Measurements from ENCODE around the gene TP53RK.

Gene TP53RK

DNA sequence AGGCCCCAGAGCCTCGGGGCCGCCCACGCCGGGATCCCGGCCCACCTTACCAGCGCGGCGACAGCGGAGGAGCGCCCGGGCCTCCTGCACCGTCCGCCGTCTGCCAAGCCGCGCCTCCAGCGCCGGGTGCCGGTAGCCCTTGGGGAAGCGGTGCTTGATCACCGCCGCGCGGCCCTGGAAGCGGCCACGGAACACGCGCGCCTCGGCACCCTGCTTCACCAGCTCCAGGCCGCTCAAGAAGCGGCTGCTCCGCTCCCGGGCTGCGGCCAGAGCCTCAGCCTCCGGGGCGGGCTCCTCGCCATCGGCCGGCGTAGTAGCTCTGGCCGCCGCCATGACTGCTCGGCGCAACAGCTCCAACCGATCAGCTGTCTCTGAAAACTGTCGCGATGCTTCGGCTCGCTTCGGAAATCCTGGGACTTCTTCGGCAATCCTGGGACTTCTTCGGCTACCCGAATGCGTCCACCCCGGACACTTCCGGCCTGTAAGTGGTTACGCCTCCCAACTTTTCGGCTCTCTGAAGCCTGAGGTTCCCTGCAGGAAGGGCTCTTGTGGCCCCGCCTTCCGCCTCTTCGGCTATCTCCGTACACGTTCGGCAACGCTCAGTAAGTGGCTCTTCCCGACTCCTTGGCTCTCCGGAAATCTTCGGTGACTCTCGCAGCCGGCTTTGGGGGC is at the start of gene TP53RK:
TP53RK (minus strand) TSS at position 363 of the 672 bp plus-strand sequence; CDS start at position 333, 30 bp downstream.
- peak; percentile 94 to 96 for DNase-seq (ENCODE audit: low read depth in 2 of 2)

DNA sequence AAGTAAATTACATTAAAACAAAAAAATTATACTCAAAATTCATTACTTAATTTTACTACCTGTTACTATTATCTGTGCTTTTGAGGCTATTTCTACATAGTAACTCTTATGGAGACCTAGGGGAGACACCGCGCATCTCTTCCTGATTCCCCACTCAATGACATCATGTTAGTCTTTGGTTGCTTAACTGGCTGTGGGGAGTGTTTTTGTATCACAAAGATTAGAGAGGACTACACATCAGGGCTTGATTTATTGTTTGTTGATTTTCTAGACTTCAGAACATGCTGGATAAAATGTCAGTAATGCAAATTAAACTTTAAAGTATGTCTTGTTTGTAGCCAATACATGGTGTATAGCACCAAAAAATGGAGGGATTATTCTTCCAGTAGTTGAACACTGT is 46.2 kb upstream of the TP53RK start:
- no peak for DNase-seq (ENCODE audit: low read depth in 2 of 2)

GRCh38 chr20:46731770-46732169 is 42.5 kb upstream of the TP53RK start:
- no peak for DNase-seq (ENCODE audit: low read depth in 2 of 2)

- no peak for DNase-seq (ENCODE audit: low read depth in 2 of 2)
These were observed 36.2 kb upstream of the TP53RK start for GRCh38 chr20:46725186-46726165.

- DNase-seq (ENCODE audit: low read depth in 2 of 2), result no peak
These were observed 35.2 kb upstream of the TP53RK start for GRCh38 chr20:46724343-46724959.

GRCh38 chr20:46723039-46723438 is 33.8 kb upstream of the TP53RK start:
- no peak for DNase-seq (ENCODE audit: low read depth in 2 of 2)

GRCh38 chr20:46722450-46722849 is 33.2 kb upstream of the TP53RK start:
- no peak for DNase-seq (ENCODE audit: low read depth in 2 of 2)

DNA sequence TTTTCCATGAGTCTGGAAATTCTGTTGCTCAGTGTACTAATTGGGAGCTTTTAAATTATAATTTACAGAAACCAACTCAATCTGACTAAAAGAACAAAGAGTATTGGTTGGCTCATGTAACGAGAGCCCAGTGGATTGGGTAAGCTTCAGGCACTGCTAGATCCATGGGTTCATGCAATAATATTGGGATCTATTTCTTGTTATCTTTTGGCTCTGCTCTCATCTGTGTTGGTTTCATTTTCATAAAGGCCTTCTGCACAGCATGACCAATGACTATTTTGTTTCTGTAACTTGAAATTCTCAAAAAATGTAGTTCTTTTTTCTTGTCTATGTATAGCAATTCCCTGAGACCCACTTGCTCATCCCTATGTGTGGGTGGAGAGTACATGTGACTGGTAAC is 32.2 kb upstream of the TP53RK start:
- DNase-seq (ENCODE audit: low read depth in 2 of 2), result no peak

GRCh38 chr20:46720776-46721425 is 31.7 kb upstream of the TP53RK start:
- DNase-seq (ENCODE audit: low read depth in 2 of 2), result no peak

DNA sequence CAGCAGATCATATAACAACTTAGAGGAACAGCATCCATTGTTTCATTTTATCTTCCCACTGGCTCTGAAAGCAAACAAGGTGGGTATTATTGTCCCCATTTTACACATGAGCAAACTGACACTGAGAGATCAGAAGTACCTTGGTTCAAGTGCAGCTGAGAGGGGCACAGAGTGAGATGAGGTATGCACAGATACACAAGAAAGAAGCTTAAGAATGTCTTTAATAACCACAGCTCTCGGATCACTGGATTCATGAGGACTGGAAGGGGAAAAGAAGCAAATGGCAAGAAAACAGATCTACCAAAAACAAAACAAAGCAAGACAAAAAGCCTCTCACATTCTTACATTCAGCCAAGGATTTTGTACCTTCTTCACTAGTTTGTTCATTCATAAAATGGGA is 30.8 kb upstream of the TP53RK start:
- DNase-seq (ENCODE audit: low read depth in 2 of 2), result no peak

DNA sequence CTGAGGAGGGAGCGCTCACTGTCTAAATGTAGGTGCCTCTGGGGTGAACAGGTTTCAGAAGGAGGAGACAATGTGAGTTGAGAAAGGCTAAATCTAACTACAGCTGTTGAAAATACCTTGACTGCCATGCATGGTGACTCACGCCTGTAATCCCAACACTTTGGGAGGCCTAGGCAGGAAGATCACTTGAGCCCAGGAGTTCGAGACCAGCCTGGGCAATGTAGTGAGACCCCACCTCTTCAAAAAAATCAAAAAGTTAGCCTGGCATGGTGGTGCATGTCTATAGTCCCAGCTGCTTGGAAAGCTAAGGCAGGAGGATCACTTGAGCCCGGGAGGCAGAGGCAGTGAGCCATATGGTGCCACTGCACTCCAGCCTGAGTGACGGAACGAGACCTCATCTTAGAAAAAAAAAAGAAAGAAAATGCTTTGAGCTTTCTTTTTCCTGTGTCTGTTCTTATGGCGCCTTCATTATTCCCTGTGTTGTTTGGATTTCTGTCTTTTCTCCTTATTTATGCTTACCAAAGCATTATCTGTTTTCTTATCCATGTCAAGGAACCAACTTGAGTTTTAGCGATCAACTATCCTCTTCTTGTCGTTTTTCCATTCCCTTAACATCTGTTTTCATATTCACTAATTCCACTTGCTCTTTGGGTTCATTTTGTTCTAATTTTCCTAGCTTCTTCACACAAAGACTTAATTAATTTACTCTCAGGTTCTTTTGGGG is 28.7 kb upstream of the TP53RK start:
- no peak for DNase-seq (ENCODE audit: low read depth in 2 of 2)

DNA sequence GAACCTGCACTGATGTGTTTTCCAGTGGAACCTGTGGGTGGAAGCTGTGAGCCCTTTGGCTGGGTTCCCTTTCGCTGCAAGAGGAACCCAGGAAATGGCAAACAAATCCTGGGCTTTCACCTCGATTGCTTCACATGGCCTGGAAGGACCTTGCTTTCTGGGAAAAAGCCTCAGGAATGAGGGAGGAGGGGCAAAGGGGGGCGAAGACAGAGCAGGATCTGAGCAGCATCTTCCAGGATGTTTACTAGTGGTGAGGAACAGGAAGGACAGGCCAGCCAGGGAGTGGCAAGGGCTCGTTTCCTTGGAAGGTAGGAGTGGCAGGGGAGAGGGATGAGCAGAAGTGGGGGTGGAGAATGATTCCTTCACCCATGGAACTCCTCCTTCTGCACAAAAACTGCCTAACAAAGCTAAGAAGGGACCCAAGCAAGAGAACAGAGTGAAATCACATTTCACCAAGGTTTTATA is 26.1 kb upstream of the TP53RK start:
- DNase-seq (ENCODE audit: low read depth in 2 of 2), result no peak

DNA sequence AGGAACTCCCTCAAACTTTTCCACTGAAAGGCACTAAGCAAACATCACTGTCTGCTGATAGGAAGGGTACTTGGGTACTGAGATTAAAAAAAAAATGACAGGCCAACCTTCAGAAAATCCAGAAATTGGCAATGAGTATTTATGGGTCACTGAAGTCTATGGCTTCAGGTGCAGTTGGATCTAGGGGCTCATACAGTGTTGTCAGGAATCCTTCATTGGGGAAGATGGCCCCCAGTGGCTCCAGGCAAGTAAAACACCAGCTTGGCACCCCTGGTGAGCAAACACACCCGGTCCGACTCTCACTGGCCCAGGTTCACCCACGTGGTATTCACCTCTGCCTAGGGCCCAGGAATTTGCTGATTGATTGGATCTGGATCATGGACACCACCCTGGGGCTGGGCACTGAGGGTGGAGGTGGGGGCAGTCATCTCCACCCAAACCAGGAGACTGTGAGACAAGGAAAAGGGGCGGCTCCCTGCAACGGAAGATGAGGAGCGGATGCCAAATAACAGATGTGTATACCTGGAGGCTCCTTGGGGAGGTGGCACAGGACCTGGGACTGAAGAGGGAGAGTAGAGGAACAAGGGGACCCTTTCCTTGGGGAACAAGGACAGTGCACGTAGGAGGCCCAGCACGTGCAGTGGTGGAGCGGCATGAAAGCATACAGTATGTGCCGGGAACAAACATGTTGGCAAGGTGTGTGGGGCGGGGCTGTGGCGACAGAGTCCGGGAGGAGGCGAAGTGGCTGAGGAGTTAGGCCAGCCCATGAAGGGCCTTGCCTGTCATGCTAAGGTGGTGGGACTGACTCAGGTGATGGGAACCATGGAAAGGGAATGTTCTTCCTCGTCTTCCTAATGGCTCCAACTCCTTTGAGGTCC is 25.0 kb upstream of the TP53RK start:
- no peak for DNase-seq (ENCODE audit: low read depth in 2 of 2)

- no peak for DNase-seq (ENCODE audit: low read depth in 2 of 2)
These were observed 22.9 kb upstream of the TP53RK start for GRCh38 chr20:46712056-46712636.

- no peak for DNase-seq (ENCODE audit: low read depth in 2 of 2)
These were observed 21.1 kb upstream of the TP53RK start for GRCh38 chr20:46710153-46710913.

DNA sequence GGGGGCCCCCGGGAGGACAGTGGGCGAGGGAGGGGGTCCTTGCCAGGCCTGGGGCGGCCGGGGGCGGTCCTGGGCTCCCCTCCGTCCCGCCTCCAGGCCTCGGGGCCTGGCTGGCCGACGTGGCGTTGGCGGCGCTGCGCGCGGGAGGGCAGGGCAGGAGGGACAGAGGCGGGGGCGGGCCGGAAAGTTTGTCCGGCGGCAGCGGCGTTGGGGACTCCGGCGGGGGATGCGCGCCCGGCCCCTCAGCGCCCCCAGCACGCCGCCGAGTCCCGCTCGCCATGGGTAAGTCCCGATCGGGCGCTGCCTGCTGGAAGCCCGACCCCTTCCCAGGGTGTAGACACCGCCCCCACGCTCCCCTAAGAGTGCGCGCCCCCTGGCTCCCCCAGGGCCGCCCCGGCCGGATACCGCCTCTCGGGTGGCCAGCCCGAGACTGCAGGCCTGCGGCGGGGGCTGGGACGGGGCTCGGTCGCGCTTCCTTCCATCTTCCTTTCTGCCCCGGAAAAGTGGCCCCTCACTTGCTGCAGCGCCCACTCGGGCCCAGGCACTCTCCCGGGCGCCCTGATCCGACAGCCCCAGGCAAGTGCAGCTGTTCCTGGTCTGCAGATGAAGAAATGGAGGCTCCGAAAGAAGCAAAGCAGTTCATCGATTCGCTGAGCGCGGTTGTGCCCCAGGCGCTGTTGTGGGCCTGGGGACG is 20.4 kb upstream of the TP53RK start, which contains the start of gene SLC2A10:
SLC2A10 (plus strand) TSS at position 191 of the 694 bp plus-strand sequence; CDS start at position 279, 88 bp downstream.
- DNase-seq (ENCODE audit: low read depth in 2 of 2), result no peak

GRCh38 chr20:46709055-46709458 is 19.8 kb upstream of the TP53RK start:
- no peak for DNase-seq (ENCODE audit: low read depth in 2 of 2)

DNA sequence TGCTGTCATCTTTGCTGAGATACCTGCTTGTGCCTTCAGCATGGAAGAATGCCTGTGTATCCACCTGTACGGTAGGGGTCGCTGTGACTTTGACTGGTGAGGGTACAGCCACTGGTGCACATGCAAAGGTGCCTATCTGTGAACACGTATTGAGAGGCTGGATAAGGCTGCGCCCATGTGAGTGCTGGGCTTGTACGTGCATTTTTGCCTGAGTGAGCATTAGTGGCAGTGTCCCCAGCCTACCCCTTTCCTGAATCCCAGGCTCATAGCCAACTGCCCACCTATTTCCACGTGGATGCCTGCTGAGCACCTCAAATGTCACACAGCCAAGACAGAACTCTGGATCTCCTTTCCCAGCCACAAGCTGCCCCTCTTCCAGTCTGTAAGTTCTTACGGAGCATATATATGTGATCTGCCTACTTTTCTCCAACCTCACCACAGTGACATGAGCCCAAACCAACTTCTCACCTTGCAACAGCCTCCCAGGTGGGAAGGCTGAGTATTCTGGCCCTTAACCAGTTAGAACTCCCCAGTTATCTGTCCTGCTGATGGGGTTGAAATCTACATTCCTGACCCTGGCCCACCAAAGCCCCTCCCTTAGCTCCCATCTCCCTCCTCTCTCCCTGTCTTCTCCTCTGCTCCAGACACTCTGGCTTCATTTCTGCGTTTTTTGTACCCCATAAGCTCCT is 19.1 kb upstream of the TP53RK start:
- no peak for DNase-seq (ENCODE audit: low read depth in 2 of 2)

Data from stimulated activated CD4-positive, alpha-beta T cell treated with anti-CD3 and anti-CD28 coated beads, Interleukin-15, amount 100 ng/mL, for 48 hours (primary cell).